Right atrium auricular region (tissue), 2 donors: ENCODE measurements around the gene SMYD3. TPM values are rescaled to one million over a fixed set of nuclear protein-coding genes. Genes with fewer than 3 reads are reported as not detected.

Experiments used
- DNase-seq: peaks from one replicate; pipeline ENCODE4 v3.0.0-alpha.2; 2019; ENCODE audit warnings: low spot score
- H3K27ac ChIP-seq, 2 donors: fragments of 200-600 bp; sonication (generic); 1 replicate in 1 of 2; 2 replicates in 1 of 2; pipeline ENCODE4 v1.5.1; 2016 to 2019
- H3K27me3 ChIP-seq, 2 donors: fragments of 200-600 bp; sonication (generic); one replicate each; pipeline versions ENCODE4 v1.5.1 to v1.6.0; 2017 to 2019
- H3K36me3 ChIP-seq: fragments of 200-600 bp; sonication (generic); one replicate; pipeline ENCODE4 v1.5.1; 2016
- H3K4me1 ChIP-seq, 2 donors: fragments of 200-600 bp; sonication (generic); one replicate each; pipeline versions ENCODE4 v1.5.1 to v1.6.0; 2017 to 2019
- H3K4me3 ChIP-seq, 2 donors: fragments of 200-600 bp; sonication (generic); 1 replicate in 1 of 2; 2 replicates in 1 of 2; pipeline ENCODE4 v1.5.1; 2017 to 2019; ENCODE audit warnings: mild to moderate bottlenecking in 1 of 2, moderate library complexity in 1 of 2
- H3K9me3 ChIP-seq, 2 donors: fragments of 200-600 bp; sonication (generic); one replicate each; pipeline ENCODE4 v1.5.1; 2019
- CTCF ChIP-seq, 2 donors: fragments of 200-600 bp; sonication (generic); IDR thresholded peaks; one replicate each; pipeline ENCODE4 v1.5.1; 2019; ENCODE audit warnings: antibody characterized with exemption in 2 of 2
- total RNA-seq, 2 donors: library from RNA; depleted of rRNA; stranded (reverse); fragments of >200 nt; gene quantifications; one replicate each; pipeline ENCODE4 v1.1.0, GENCODE V29; 2016

The SMYD3 gene
- total RNA-seq, 2 donors from 2014 or later = 7.9 to 8.5 TPM

GRCh38 chr1:245812278-245812677 is 694.8 kb downstream of the SMYD3 start:
- Histone ChIP-seq H3K4me3 (no peak overlapping the region), H3K27me3 (no peaks in the 10 kb centered on the region), H3K9me3 (no peaks in the 10 kb centered on the region), H3K27ac (no peak overlapping the region), H3K4me1 (no peaks in the 10 kb centered on the region), H3K36me3 (no peaks in the 10 kb centered on the region)
- TF ChIP-seq CTCF (IDR thresholded peaks at IDR 0.05) = no peak
- DNase-seq = no peak

GRCh38 chr1:245810789-245811337 is 696.2 kb downstream of the SMYD3 start:
- no peaks in the 10 kb centered on the region for H3K27me3 ChIP-seq
- TF ChIP-seq CTCF (IDR thresholded peaks at IDR 0.05) = no peak

GRCh38 chr1:245810181-245810769 is 696.8 kb downstream of the SMYD3 start:
- H3K36me3 ChIP-seq = no peaks in the 10 kb centered on the region

More at GRCh38 chr1:245810789-245811337, 696.2 kb downstream of the SMYD3 start:
- Histone ChIP-seq H3K36me3 (no peaks in the 10 kb centered on the region), H3K4me3 (no peak overlapping the region), H3K9me3 (no peaks in the 10 kb centered on the region), H3K27ac (no peak overlapping the region), H3K4me1 (no peaks in the 10 kb centered on the region)
- no peak for DNase-seq

GRCh38 chr1:245809361-245809760 is 697.7 kb downstream of the SMYD3 start:
- TF ChIP-seq CTCF (IDR thresholded peaks at IDR 0.05) = no peak
- no peaks in the 10 kb centered on the region for H3K27me3 ChIP-seq
- no peak for DNase-seq
- H3K4me1 ChIP-seq = no peaks in the 10 kb centered on the region
- no peak overlapping the region for H3K27ac ChIP-seq
- no peaks in the 10 kb centered on the region for H3K9me3 ChIP-seq
- no peak overlapping the region for H3K4me3 ChIP-seq
- no peaks in the 10 kb centered on the region for H3K36me3 ChIP-seq

More at GRCh38 chr1:245810181-245810769, 696.8 kb downstream of the SMYD3 start:
- H3K27ac ChIP-seq = no peak overlapping the region
- no peak for DNase-seq
- H3K27me3 ChIP-seq = no peaks in the 10 kb centered on the region
- no peaks in the 10 kb centered on the region for H3K9me3 ChIP-seq
- no peak overlapping the region for H3K4me3 ChIP-seq
- no peak for TF ChIP-seq CTCF (IDR thresholded peaks at IDR 0.05)
- H3K4me1 ChIP-seq = no peaks in the 10 kb centered on the region

GRCh38 chr1:245807954-245808719 is 698.9 kb downstream of the SMYD3 start:
- DNase-seq = no peak
- TF ChIP-seq CTCF (IDR thresholded peaks at IDR 0.05) = no peak
- Histone ChIP-seq H3K27me3 (no peaks in the 10 kb centered on the region), H3K9me3 (no peaks in the 10 kb centered on the region), H3K36me3 (no peaks in the 10 kb centered on the region), H3K27ac (no peak overlapping the region), H3K4me1 (no peaks in the 10 kb centered on the region), H3K4me3 (no peak overlapping the region)
